Neural cell (in vitro differentiated cells): Measurements from ENCODE around the gene DMRT1.

Experiments
- CTCF ChIP-seq: fragments of 450-650 bp; IDR thresholded peaks from 2 replicates; pipeline ENCODE4 v1.5.1; 2014; ENCODE audit warnings: antibody characterized with exemption, mild to moderate bottlenecking, moderate library complexity; ENCODE audit not compliant: poor library complexity, severe bottlenecking
- EP300 ChIP-seq: fragments of 450-650 bp; conservative IDR thresholded peaks from 2 replicates; pipeline ENCODE4 v1.6.1; 2014; ENCODE audit warnings: antibody characterized with exemption, mild to moderate bottlenecking, moderate library complexity; ENCODE audit not compliant: poor library complexity, severe bottlenecking
- EZH2 ChIP-seq: fragments of 200-600, 300-800 bp; shearing (Covaris generic), sonication (generic); IDR thresholded peaks from 2 replicates; pipeline ENCODE4 v1.6.1; 2014; ENCODE audit warnings: antibody characterized with exemption, low read length, borderline replicate concordance, mild to moderate bottlenecking; ENCODE audit not compliant: insufficient read depth, poor library complexity, severe bottlenecking
- MXI1 ChIP-seq: fragments of 450-650 bp; conservative IDR thresholded peaks from 2 replicates; pipeline ENCODE4 v1.6.1; 2014; ENCODE audit warnings: antibody characterized with exemption, mild to moderate bottlenecking; ENCODE audit not compliant: poor library complexity, severe bottlenecking
- POLR2AphosphoS5 ChIP-seq: IDR thresholded peaks from 2 replicates; pipeline ENCODE4 v1.6.1; 2012
- RAD21 ChIP-seq: fragments of 450-650 bp; conservative IDR thresholded peaks from 2 replicates; pipeline ENCODE4 v1.6.1; 2014; ENCODE audit warnings: antibody characterized with exemption, mild to moderate bottlenecking, moderate library complexity
- SMC3 ChIP-seq: fragments of 450-650 bp; conservative IDR thresholded peaks from 2 replicates; pipeline ENCODE4 v1.6.1; 2014; ENCODE audit warnings: antibody characterized with exemption, mild to moderate bottlenecking, moderate library complexity; ENCODE audit not compliant: poor library complexity
- TAF1 ChIP-seq: IDR thresholded peaks from 2 replicates; pipeline ENCODE4 v1.6.1; 2012; ENCODE audit warnings: low read depth
- TF ChIP-seq, protein P1 (sequence below): IDR thresholded peaks from 2 replicates; pipeline ENCODE4 v1.6.1; 2012; ENCODE audit warnings: borderline replicate concordance

GRCh38 chr9:886886-887285 is 45.4 kb downstream of the DMRT1 start:
- TF ChIP-seq CTCF (no peak), RAD21 (no peak), EP300 (no peak), MXI1 (no peak), EZH2 (no peak), TAF1 (no peak), POLR2AphosphoS5 (no peak), SMC3 (no peak)
- TF ChIP-seq, protein P1, sequence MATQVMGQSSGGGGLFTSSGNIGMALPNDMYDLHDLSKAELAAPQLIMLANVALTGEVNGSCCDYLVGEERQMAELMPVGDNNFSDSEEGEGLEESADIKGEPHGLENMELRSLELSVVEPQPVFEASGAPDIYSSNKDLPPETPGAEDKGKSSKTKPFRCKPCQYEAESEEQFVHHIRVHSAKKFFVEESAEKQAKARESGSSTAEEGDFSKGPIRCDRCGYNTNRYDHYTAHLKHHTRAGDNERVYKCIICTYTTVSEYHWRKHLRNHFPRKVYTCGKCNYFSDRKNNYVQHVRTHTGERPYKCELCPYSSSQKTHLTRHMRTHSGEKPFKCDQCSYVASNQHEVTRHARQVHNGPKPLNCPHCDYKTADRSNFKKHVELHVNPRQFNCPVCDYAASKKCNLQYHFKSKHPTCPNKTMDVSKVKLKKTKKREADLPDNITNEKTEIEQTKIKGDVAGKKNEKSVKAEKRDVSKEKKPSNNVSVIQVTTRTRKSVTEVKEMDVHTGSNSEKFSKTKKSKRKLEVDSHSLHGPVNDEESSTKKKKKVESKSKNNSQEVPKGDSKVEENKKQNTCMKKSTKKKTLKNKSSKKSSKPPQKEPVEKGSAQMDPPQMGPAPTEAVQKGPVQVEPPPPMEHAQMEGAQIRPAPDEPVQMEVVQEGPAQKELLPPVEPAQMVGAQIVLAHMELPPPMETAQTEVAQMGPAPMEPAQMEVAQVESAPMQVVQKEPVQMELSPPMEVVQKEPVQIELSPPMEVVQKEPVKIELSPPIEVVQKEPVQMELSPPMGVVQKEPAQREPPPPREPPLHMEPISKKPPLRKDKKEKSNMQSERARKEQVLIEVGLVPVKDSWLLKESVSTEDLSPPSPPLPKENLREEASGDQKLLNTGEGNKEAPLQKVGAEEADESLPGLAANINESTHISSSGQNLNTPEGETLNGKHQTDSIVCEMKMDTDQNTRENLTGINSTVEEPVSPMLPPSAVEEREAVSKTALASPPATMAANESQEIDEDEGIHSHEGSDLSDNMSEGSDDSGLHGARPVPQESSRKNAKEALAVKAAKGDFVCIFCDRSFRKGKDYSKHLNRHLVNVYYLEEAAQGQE: no peak
